HepG2 (cell line): ENCODE results near the gene RPUSD4. TPM values are rescaled to one million over a fixed set of nuclear protein-coding genes. Genes with fewer than 3 reads are reported as not detected.

Experiments
- AFF4 ChIP-seq: sonication (generic); formaldehyde crosslinking; IDR thresholded peaks from 2 replicates; pipeline ENCODE4 v1.4.0; 2020; ENCODE audit warnings: missing genetic modification reagents
- CREB1 ChIP-seq, 2 experiments: fragments of 450-650 bp in 1 of 2; IDR thresholded peaks; 2 replicates each; pipeline ENCODE4 v1.6.1; 2016 to 2017; ENCODE audit warnings: control low read depth in 1 of 2, mild to moderate bottlenecking in 1 of 2, missing compliant biosample characterization in 1 of 2, missing genetic modification characterization in 1 of 2
- ERF ChIP-seq: IDR thresholded peaks from 2 replicates; pipeline ENCODE4 v1.6.1; 2018; ENCODE audit warnings: missing biosample characterization, missing genetic modification reagents
- FOXA1 ChIP-seq, 2 experiments: fragments of 450-650 bp in 1 of 2; sonication (generic) in 1 of 2; formaldehyde crosslinking in 1 of 2; IDR thresholded peaks; 2 replicates each; pipeline versions ENCODE4 v1.4.0 to v1.6.1; 2016 to 2020; ENCODE audit warnings: missing genetic modification reagents in 1 of 2
- LBX2 ChIP-seq: sonication (generic); formaldehyde crosslinking; IDR thresholded peaks from 2 replicates; pipeline ENCODE4 v1.5.0; 2020; ENCODE audit warnings: missing genetic modification reagents, mild to moderate bottlenecking, borderline replicate concordance
- MAFG ChIP-seq: sonication (generic); formaldehyde crosslinking; IDR thresholded peaks from 2 replicates; pipeline ENCODE4 v1.5.1; 2020; ENCODE audit warnings: mild to moderate bottlenecking, missing genetic modification reagents
- PAXIP1 ChIP-seq: sonication (generic); formaldehyde crosslinking; conservative IDR thresholded peaks from 2 replicates; pipeline ENCODE4 v1.4.0; 2020; ENCODE audit warnings: mild to moderate bottlenecking, missing genetic modification reagents, moderate library complexity
- POLR2A ChIP-seq, 2 experiments: IDR thresholded peaks; 2 replicates each; pipeline ENCODE4 v1.6.1; 2011; ENCODE audit warnings: low read depth in 2 of 2, low read length in 2 of 2, mild to moderate bottlenecking in 1 of 2, moderate library complexity in 1 of 2; ENCODE audit not compliant: insufficient read depth in 1 of 2
- PRDM4 ChIP-seq: sonication (generic); formaldehyde crosslinking; IDR thresholded peaks from 2 replicates; pipeline ENCODE4 v1.9.0; 2021; ENCODE audit warnings: missing genetic modification reagents, borderline replicate concordance
- SAP130 ChIP-seq: IDR thresholded peaks from 2 replicates; pipeline ENCODE4 v1.6.1; 2016; ENCODE audit warnings: low read depth
- ZBTB37 ChIP-seq: sonication (generic); formaldehyde crosslinking; IDR thresholded peaks from 2 replicates; pipeline ENCODE4 v1.4.0; 2020; ENCODE audit warnings: mild to moderate bottlenecking, missing genetic modification reagents
- ZMAT3 ChIP-seq: sonication (generic); formaldehyde crosslinking; conservative IDR thresholded peaks from 2 replicates; pipeline ENCODE4 v1.7.0; 2021; ENCODE audit warnings: missing genetic modification reagents
- ZNF343 ChIP-seq: sonication (generic); formaldehyde crosslinking; IDR thresholded peaks from 2 replicates; pipeline ENCODE4 v1.4.0; 2020; ENCODE audit warnings: mild to moderate bottlenecking, missing genetic modification reagents
- ZNF567 ChIP-seq: sonication (generic); formaldehyde crosslinking; IDR thresholded peaks from 2 replicates; pipeline ENCODE4 v1.8.1; 2023; ENCODE audit warnings: mild to moderate bottlenecking, missing genetic modification reagents, borderline replicate concordance
- ZNF572 ChIP-seq: sonication (generic); formaldehyde crosslinking; IDR thresholded peaks from 2 replicates; pipeline ENCODE4 v1.5.1; 2020; ENCODE audit warnings: mild to moderate bottlenecking, missing genetic modification reagents
- polyA plus RNA-seq, 8 experiments: library from polyadenylated mRNA; depleted of rRNA in 3 of 8; stranded (reverse) in 7 of 8; unstranded in 1 of 8; fragments of >200 nt; fragmentation: Illumina TruSeq in 4 of 8; extraction: Trizol in 4 of 8; gene quantifications; 2 replicates each; pipeline versions ENCODE4 v1.2.1 to v1.2.3, GENCODE V29; 2011 to 2016; ENCODE audit warnings: low read depth in 4 of 8, missing spikeins in 1 of 8, mixed read lengths in 1 of 8; ENCODE audit not compliant: insufficient read depth in 1 of 8
- total RNA-seq, 5 experiments: library from RNA; depleted of rRNA; stranded (reverse); fragments of >200 nt; fragmentation: Illumina TruSeq; extraction: Trizol; gene quantifications; 2 replicates each; pipeline ENCODE4 v1.2.3, GENCODE V29; 2016; ENCODE audit warnings: low read depth in 1 of 5

The RPUSD4 gene
- total and polyA plus RNA-seq, 2 of the 13 experiments (the other 11 are each of a cell fraction or from before 2014, with no cell fraction given) = 45.0 to 52.9 TPM

- peak; percentile 76 for TF ChIP-seq PAXIP1
- no peak for TF ChIP-seq ZMAT3 (CRISPR knock-in tag)
- TF ChIP-seq ZNF343 (CRISPR knock-in tag) = 0 out of 2 replicates have a peak, but pooled peaks have one; percentile 8
- no peak for TF ChIP-seq LBX2
- TF ChIP-seq ZNF567 = no peak
- no peak for TF ChIP-seq ZNF572
- TF ChIP-seq ERF (CRISPR knock-in tag) = peak; percentile 30; the same call in 1 of the 2 replicates
- TF ChIP-seq AFF4 (CRISPR knock-in tag) = no peak
- no peak for TF ChIP-seq PRDM4 (CRISPR knock-in tag)
- TF ChIP-seq SAP130 (CRISPR knock-in tag) = peak; percentile 39; the same call in 1 of the 2 replicates
- no peak for TF ChIP-seq MAFG
- TF ChIP-seq FOXA1 (IDR thresholded peaks at IDR 0.05) = no peak
- 0 out of 2 replicates have a peak, but pooled peaks have one; percentile 37 for TF ChIP-seq FOXA1 (CRISPR knock-in tag; IDR thresholded peaks at IDR 0.05)
- no peak for TF ChIP-seq ZBTB37 (CRISPR knock-in tag)
- TF ChIP-seq POLR2A (IDR thresholded peaks at IDR 0.05; ENCODE audit: insufficient read depth in 1 of 2, low read depth in 2 of 2, low read length in 2 of 2) = no peak
- TF ChIP-seq CREB1 (IDR thresholded peaks at IDR 0.05) = no peak
- no peak for TF ChIP-seq CREB1 (CRISPR knock-in tag; IDR thresholded peaks at IDR 0.05)
Measured at GRCh38 chr11:126163074-126163700, 48.3 kb downstream of the RPUSD4 start (continued).
